NCI-H524 treated with DMSO at 0.1 percent for 48 hours (cell line): ENCODE results near the gene ZNF536.
"Not testable (repeated sequence)": the region's sequence is repeated elsewhere in the genome, so short reads cannot be mapped to it uniquely, and the experiment has no call there.

Experiments
- DNase-seq: peaks from one replicate; lab custom pipeline; 2025; lab: John Stamatoyannopoulos, UW

ZNF536 gene

GRCh38 chr19:30419568-30420180 lies 47.5 kb downstream of the ZNF536 start:
- no peak for DNase-seq

- no peak for DNase-seq
Measured at GRCh38 chr19:30420316-30420715, 48.1 kb downstream of the ZNF536 start.

GRCh38 chr19:30420881-30421280 lies 48.7 kb downstream of the ZNF536 start:
- DNase-seq: no peak

GRCh38 chr19:30421571-30421970 lies 49.4 kb downstream of the ZNF536 start:
- DNase-seq: no peak

GRCh38 chr19:30423481-30423880 lies 51.3 kb downstream of the ZNF536 start:
- no peak for DNase-seq

- DNase-seq: no peak
Measured at GRCh38 chr19:30425885-30426838, 54.0 kb downstream of the ZNF536 start.

- no peak for DNase-seq
Measured at GRCh38 chr19:30426864-30427263, 54.7 kb downstream of the ZNF536 start.

GRCh38 chr19:30428092-30428680 lies 56.0 kb downstream of the ZNF536 start:
- DNase-seq: no peak

GRCh38 chr19:30428844-30429243 lies 56.7 kb downstream of the ZNF536 start:
- DNase-seq: no peak

GRCh38 chr19:30430206-30430734 lies 58.1 kb downstream of the ZNF536 start:
- no peak for DNase-seq

- DNase-seq: no peak
Measured at GRCh38 chr19:30431591-30431990, 59.4 kb downstream of the ZNF536 start.

- DNase-seq: no peak
Measured at GRCh38 chr19:30434797-30435594, 62.8 kb downstream of the ZNF536 start.

GRCh38 chr19:30437869-30438268 lies 65.7 kb downstream of the ZNF536 start:
- DNase-seq: no peak

- DNase-seq: no peak
Measured at GRCh38 chr19:30439310-30439709, 67.1 kb downstream of the ZNF536 start.

- no peak for DNase-seq
Measured at GRCh38 chr19:30441011-30441410, 68.8 kb downstream of the ZNF536 start.

GRCh38 chr19:30442674-30443073 lies 70.5 kb downstream of the ZNF536 start:
- DNase-seq: no peak

GRCh38 chr19:30443531-30444252 lies 71.5 kb downstream of the ZNF536 start:
- DNase-seq: no peak

- DNase-seq: no peak
Measured at GRCh38 chr19:30444253-30444671, 72.1 kb downstream of the ZNF536 start.

- DNase-seq: no peak
Measured at GRCh38 chr19:30444686-30445232, 72.6 kb downstream of the ZNF536 start.

GRCh38 chr19:30445385-30445784 lies 73.2 kb downstream of the ZNF536 start:
- no peak for DNase-seq

- DNase-seq: not testable (repeated sequence)
Measured at GRCh38 chr19:30446120-30446519, 73.9 kb downstream of the ZNF536 start.
